ENCODE measurements around the gene SLC16A10. TPM values are rescaled to one million over a fixed set of nuclear protein-coding genes. Genes with fewer than 3 reads are reported as not detected.
"Not testable (repeated sequence)": the region's sequence is repeated elsewhere in the genome, so short reads cannot be mapped to it uniquely, and the experiment has no call there.

Gene SLC16A10
- total RNA-seq, 2 experiments from 2014 or later = 11.5 to 12.2 TPM

DNA sequence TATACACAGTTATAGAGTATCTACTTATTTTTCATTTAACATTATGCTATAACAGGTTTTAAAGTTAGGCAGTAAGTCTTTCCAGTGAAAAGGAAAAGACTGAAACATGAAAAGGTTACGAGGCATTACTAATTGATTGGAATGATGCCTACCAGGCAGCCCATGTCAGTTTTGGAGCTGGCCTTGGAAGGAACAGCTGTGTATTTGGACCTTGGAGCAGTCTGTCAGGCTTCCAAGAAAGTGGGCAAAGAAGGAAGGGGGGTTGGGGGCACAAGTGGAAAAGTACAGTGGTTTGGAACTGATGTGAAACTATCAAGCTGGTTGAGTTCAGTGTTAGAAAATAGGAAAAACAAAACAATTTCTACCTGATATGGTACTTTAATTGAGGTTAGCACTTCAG is 41.7 kb downstream of the SLC16A10 start:
- ChIA-PET CTCF (interaction anchor here (0.6 to 0.9 kb wide), 3 partner anchors 24 to 37 kb away, joined by 3 read pairs; no protein-coding TSS in a partner anchor), POLR2A (interaction anchor here (1.2 kb wide), 1 partner anchor 42 kb away, joined by 3 read pairs; the partner anchor contains the start of gene SLC16A10)
- Mint-ChIP-seq H3K27me3 (no peaks in the 10 kb centered on the region), H3K4me3 (no peak overlapping the region), H3K9me3 (no peaks in the 10 kb centered on the region), H3K4me1 (ENCODE audit: low read depth) (peaks cover 4% of the 10 kb centered on the region), H3K27ac (no peak overlapping the region), H3K36me3 (ENCODE audit: low read depth) (peaks cover 2% of the 10 kb centered on the region)
- ATAC-seq = no peak
- intact Hi-C loops (cut with micrococcal nuclease) = no loop called here
- DNase-seq = no peak
- TF ChIP-seq, protein P1, sequence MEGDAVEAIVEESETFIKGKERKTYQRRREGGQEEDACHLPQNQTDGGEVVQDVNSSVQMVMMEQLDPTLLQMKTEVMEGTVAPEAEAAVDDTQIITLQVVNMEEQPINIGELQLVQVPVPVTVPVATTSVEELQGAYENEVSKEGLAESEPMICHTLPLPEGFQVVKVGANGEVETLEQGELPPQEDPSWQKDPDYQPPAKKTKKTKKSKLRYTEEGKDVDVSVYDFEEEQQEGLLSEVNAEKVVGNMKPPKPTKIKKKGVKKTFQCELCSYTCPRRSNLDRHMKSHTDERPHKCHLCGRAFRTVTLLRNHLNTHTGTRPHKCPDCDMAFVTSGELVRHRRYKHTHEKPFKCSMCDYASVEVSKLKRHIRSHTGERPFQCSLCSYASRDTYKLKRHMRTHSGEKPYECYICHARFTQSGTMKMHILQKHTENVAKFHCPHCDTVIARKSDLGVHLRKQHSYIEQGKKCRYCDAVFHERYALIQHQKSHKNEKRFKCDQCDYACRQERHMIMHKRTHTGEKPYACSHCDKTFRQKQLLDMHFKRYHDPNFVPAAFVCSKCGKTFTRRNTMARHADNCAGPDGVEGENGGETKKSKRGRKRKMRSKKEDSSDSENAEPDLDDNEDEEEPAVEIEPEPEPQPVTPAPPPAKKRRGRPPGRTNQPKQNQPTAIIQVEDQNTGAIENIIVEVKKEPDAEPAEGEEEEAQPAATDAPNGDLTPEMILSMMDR (IDR thresholded peaks at IDR 0.05) = no peak

DNA sequence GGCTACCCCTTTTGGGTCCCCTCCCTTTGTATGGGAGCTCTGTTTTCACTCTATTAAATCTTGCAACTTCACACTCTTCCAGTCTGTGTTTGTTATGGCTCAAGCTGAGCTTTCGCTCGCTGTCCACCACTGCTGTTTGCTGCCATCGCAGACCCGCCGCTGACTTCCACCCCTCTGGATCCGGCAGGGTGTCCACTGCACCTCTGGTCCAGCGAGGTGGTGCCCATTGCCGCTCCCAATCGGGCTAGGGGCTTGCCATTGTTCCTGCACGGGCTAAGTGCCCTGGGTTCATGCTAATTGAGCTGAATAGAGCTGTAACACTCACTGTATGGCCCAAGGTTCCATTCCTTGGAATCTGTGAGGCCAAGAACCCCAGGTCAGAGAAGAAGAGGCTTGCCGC is 43.7 kb downstream of the SLC16A10 start:
- not testable (repeated sequence) for DNase-seq, H3K9me3 Mint-ChIP-seq
- CTCF ChIA-PET = interaction anchor here (1.0 to 1.3 kb wide), 3 partner anchors 9 to 80 kb away, joined by 3 to 4 read pairs (median 4); no protein-coding TSS in a partner anchor

DNA sequence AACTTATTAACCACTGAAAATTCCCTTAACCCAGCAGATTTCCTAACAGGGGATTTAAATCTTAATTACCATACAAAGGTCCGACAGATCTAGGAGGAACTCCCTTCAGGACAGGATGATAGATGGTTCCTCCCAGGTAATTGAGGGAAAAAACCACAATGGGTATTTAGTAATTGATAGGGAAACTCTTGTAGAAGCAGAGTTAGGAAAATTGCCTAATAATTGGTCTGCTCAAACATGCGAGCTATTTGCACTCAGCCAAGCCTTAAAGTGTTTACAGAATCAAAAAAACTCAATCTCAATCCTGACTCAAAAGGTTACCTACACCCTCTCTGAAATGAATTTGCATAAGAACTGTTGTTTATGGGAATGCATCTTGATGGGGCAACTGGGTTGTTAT is 45.4 kb downstream of the SLC16A10 start:
- DNase-seq; CTCF ChIA-PET; H3K9me3 Mint-ChIP-seq; POLR2A ChIA-PET; H3K27ac Mint-ChIP-seq; ATAC-seq; H3K36me3 Mint-ChIP-seq (ENCODE audit: low read depth); H3K4me1 Mint-ChIP-seq (ENCODE audit: low read depth); intact Hi-C loops (cut with micrococcal nuclease); H3K4me3 Mint-ChIP-seq; H3K27me3 Mint-ChIP-seq: not testable (repeated sequence)

More for the DNA sequence above, 43.7 kb downstream of the SLC16A10 start:
- H3K4me1 Mint-ChIP-seq (ENCODE audit: low read depth); intact Hi-C loops (cut with micrococcal nuclease); POLR2A ChIA-PET; ATAC-seq; H3K36me3 Mint-ChIP-seq (ENCODE audit: low read depth); H3K27me3 Mint-ChIP-seq; H3K27ac Mint-ChIP-seq; H3K4me3 Mint-ChIP-seq: not testable (repeated sequence)

DNA sequence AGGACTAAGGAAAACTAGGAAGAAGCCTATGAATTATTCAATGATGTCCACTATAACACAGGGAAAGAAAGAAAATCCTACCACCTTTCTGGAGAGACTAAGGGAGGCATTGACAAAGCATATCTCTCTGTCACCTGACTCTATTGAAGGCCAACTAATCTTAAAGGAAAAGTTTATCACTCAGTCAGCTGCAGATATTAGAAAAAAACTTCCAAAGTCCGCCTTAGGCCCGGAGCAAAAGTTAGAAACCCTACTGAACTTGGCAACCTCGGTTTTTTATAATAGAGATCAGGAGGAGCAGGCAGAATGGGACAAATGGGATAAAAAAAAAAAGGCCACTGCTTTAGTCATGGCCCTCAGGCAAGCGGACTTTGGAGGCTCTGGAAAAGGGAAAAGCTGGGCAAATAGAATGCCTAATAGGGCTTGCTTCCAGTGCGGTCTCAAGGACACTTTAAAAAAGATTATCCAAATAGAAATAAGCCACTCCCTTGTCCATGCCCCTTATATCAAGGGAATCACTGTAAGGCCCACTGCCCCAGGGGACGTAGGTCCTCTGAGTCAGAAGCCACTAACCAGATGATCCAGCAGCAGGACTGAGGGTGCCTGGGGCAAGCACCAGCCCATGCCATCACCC is 47.0 kb downstream of the SLC16A10 start:
- H3K4me3 Mint-ChIP-seq; POLR2A ChIA-PET; DNase-seq; H3K27ac Mint-ChIP-seq; H3K36me3 Mint-ChIP-seq (ENCODE audit: low read depth); H3K27me3 Mint-ChIP-seq; H3K9me3 Mint-ChIP-seq; intact Hi-C loops (cut with micrococcal nuclease); CTCF ChIA-PET; ATAC-seq; H3K4me1 Mint-ChIP-seq (ENCODE audit: low read depth): not testable (repeated sequence)

DNA sequence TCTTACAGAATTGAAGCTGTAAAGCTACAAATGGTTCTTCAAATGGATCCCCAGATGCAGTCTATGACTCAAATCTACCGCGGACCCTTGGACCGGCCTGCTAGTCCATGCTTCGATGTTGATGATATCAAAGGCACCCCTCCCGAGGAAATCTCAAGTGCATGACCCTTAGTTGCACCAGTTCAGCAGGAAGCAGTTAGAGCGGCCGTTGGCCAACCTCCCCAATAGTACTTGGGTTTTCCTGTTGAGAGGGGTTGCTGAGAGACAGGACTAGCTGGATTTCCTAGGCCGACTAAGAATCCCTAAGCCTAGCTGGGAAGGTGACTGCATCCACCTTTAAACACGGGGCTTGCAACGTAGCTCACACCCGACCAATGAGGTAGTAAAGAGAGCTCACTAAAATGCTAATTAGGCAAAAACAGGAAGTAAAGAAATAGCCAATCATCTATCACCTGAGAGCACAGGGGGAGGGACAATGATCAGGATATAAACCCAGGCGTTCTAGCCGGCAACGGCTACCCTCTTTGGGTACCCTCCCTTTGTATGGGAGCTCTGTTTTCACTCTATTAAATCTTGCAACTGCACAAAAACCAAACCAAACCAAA is 50.3 kb downstream of the SLC16A10 start:
- H3K27me3 Mint-ChIP-seq; DNase-seq; H3K27ac Mint-ChIP-seq; H3K4me1 Mint-ChIP-seq (ENCODE audit: low read depth); intact Hi-C loops (cut with micrococcal nuclease); POLR2A ChIA-PET; ATAC-seq; H3K4me3 Mint-ChIP-seq; H3K9me3 Mint-ChIP-seq: not testable (repeated sequence)
- peaks cover 15% of the 10 kb centered on the region for H3K36me3 Mint-ChIP-seq (ENCODE audit: low read depth)
- CTCF ChIA-PET = interaction anchor here (1.7 kb wide), 1 partner anchor 22 kb away, joined by 3 read pairs; no protein-coding TSS in a partner anchor

DNA sequence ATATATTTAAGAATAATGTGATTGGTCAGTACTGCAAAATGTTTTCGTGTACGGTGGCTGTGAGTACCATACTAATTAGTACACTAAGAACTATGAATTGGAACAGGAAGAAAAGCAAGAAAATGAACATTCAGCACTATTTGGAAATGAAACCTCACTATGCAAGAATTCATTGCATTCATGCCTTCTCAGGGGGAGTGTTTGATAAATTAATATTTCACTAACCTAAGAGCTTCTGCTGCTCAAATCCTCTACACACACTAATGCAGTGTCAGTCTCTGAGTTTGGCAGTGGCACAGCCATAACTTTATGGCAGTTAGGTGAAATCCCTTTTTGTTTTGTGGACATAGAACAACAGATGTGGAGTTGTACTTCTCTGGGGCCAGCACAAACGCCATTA is 60.1 kb downstream of the SLC16A10 start:
- Mint-ChIP-seq H3K27me3 (no peaks in the 10 kb centered on the region), H3K36me3 (ENCODE audit: low read depth) (peaks cover 3% of the 10 kb centered on the region), H3K9me3 (no peaks in the 10 kb centered on the region), H3K27ac (no peak overlapping the region), H3K4me3 (no peak overlapping the region), H3K4me1 (ENCODE audit: low read depth) (peaks cover 3% of the 10 kb centered on the region)
- DNase-seq (no peak), ATAC-seq (no peak)
- TF ChIP-seq, protein P1 (IDR thresholded peaks at IDR 0.05) = no peak
- POLR2A ChIA-PET = no interaction called here
- intact Hi-C loops (cut with micrococcal nuclease) = no loop called here
- CTCF ChIA-PET = no interaction called here

DNA sequence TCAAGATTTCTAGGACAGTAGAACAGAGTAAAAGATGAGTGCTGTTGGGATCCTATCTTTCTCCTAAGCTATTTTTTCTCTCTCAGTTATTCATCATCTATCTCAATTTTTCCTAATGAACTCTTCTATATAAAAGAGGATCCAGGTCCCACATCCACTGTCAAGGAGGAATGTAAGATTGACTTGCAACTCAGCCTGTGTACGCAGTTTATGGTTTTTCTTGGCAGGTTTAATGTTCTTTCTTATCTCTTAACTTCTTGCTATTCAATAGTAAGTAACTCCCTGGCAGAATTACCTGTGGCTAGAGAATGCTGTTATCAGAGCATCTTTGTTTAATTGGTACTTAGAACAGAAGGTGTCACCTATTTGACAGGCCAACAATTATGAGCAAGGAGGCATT is 60.8 kb downstream of the SLC16A10 start:
- no peaks in the 10 kb centered on the region for H3K9me3 Mint-ChIP-seq
- TF ChIP-seq, protein P1 (IDR thresholded peaks at IDR 0.05) = no peak
- H3K36me3 Mint-ChIP-seq (ENCODE audit: low read depth) = peaks cover 5% of the 10 kb centered on the region
- ChIA-PET POLR2A (no interaction called here), CTCF (no interaction called here)
- H3K4me1 Mint-ChIP-seq (ENCODE audit: low read depth) = peaks cover 6% of the 10 kb centered on the region
- peaks cover 2% of the 10 kb centered on the region for H3K27me3 Mint-ChIP-seq
- intact Hi-C loops (cut with micrococcal nuclease) = no loop called here
- no peak overlapping the region for H3K27ac Mint-ChIP-seq
- DNase-seq (no peak), ATAC-seq (no peak)
- no peak overlapping the region for H3K4me3 Mint-ChIP-seq
